Measurements from ENCODE around the gene NGF.

Gene NGF

GRCh38 chr1:115283249-115283648 is 54.8 kb downstream of the NGF start:
- no peaks in the 10 kb centered on the region for H4K20me1 ChIP-seq (ENCODE audit: insufficient read depth, low read length, poor library complexity, severe bottlenecking)
- no peak overlapping the region for H3K9ac ChIP-seq (ENCODE audit: low read depth, low read length, poor library complexity, severe bottlenecking)
- TF ChIP-seq EZH2phosphoT487 (IDR thresholded peaks at IDR 0.05; ENCODE audit: borderline replicate concordance), result no peak
- TF ChIP-seq, protein P1, sequence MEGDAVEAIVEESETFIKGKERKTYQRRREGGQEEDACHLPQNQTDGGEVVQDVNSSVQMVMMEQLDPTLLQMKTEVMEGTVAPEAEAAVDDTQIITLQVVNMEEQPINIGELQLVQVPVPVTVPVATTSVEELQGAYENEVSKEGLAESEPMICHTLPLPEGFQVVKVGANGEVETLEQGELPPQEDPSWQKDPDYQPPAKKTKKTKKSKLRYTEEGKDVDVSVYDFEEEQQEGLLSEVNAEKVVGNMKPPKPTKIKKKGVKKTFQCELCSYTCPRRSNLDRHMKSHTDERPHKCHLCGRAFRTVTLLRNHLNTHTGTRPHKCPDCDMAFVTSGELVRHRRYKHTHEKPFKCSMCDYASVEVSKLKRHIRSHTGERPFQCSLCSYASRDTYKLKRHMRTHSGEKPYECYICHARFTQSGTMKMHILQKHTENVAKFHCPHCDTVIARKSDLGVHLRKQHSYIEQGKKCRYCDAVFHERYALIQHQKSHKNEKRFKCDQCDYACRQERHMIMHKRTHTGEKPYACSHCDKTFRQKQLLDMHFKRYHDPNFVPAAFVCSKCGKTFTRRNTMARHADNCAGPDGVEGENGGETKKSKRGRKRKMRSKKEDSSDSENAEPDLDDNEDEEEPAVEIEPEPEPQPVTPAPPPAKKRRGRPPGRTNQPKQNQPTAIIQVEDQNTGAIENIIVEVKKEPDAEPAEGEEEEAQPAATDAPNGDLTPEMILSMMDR (conservative IDR thresholded peaks at IDR 0.05; ENCODE audit: low read length), result no peak
- no peaks in the 10 kb centered on the region for H3K79me2 ChIP-seq (ENCODE audit: insufficient read depth, low read length)
- no peak overlapping the region for H3K4me3 ChIP-seq (ENCODE audit: low read length, poor library complexity, severe bottlenecking)
- no peaks in the 10 kb centered on the region for H3F3A ChIP-seq (ENCODE audit: low read depth)
- H2AFZ ChIP-seq (ENCODE audit: low read length), result no peak overlapping the region
- H3K4me1 ChIP-seq (ENCODE audit: insufficient read depth, low read length, poor library complexity, severe bottlenecking), result peaks cover 10% of the 10 kb centered on the region
- no peak overlapping the region for H3K4me2 ChIP-seq (ENCODE audit: low read depth, low read length, poor library complexity, severe bottlenecking)
- H3K36me3 ChIP-seq (ENCODE audit: insufficient read depth, low read length), result no peaks in the 10 kb centered on the region
- H3K27me3 ChIP-seq (ENCODE audit: insufficient read depth, low read length, poor library complexity, severe bottlenecking), result no peaks in the 10 kb centered on the region
- no peaks in the 10 kb centered on the region for H3K9me2 ChIP-seq (replicated peaks; ENCODE audit: low read depth, low read length)
- no peaks in the 10 kb centered on the region for H3K9me3 ChIP-seq (ENCODE audit: insufficient read depth, low read depth, low read length)

- Histone ChIP-seq H3F3A (ENCODE audit: low read depth) (no peaks in the 10 kb centered on the region), H3K9ac (ENCODE audit: low read depth, low read length, poor library complexity, severe bottlenecking) (no peak overlapping the region), H3K79me2 (ENCODE audit: insufficient read depth, low read length) (no peaks in the 10 kb centered on the region)
These were observed 55.2 kb downstream of the NGF start for GRCh38 chr1:115282807-115283208.

DNA sequence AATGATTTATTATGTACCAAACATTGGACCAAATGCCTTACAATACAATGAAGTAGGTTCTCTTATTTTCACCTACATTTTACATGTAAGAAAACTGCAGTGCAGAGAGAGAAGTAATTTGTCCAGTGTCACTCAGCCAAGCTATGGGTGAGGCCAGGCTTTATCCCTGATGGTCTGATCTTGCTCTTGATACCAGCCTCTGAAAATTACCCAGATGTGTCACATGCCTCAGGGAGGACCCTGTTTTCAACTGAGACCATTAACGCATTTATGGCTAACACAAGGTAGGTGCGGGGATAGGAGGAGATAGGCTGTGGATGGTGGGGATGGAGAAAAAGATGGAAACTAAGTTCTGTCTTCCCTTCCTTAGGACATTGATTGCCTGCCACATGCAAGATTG is 56.9 kb downstream of the NGF start:
- H3K4me2 ChIP-seq (ENCODE audit: low read depth, low read length, poor library complexity, severe bottlenecking), result no peak overlapping the region
- no peak overlapping the region for H3K9ac ChIP-seq (ENCODE audit: low read depth, low read length, poor library complexity, severe bottlenecking)
- H2AFZ ChIP-seq (ENCODE audit: low read length), result no peak overlapping the region
- no peaks in the 10 kb centered on the region for H4K20me1 ChIP-seq (ENCODE audit: insufficient read depth, low read length, poor library complexity, severe bottlenecking)
- H3F3A ChIP-seq (ENCODE audit: low read depth), result no peaks in the 10 kb centered on the region
- H3K4me3 ChIP-seq (ENCODE audit: low read length, poor library complexity, severe bottlenecking), result no peak overlapping the region
- H3K27me3 ChIP-seq (ENCODE audit: insufficient read depth, low read length, poor library complexity, severe bottlenecking), result no peaks in the 10 kb centered on the region
- no peaks in the 10 kb centered on the region for H3K9me2 ChIP-seq (replicated peaks; ENCODE audit: low read depth, low read length)
- no peaks in the 10 kb centered on the region for H3K9me3 ChIP-seq (ENCODE audit: insufficient read depth, low read depth, low read length)
- no peaks in the 10 kb centered on the region for H3K79me2 ChIP-seq (ENCODE audit: insufficient read depth, low read length)
- no peaks in the 10 kb centered on the region for H3K36me3 ChIP-seq (ENCODE audit: insufficient read depth, low read length)
- peaks cover 10% of the 10 kb centered on the region for H3K4me1 ChIP-seq (ENCODE audit: insufficient read depth, low read length, poor library complexity, severe bottlenecking)
- TF ChIP-seq, protein P1 (conservative IDR thresholded peaks at IDR 0.05; ENCODE audit: low read length), result no peak
- TF ChIP-seq EZH2phosphoT487 (IDR thresholded peaks at IDR 0.05; ENCODE audit: borderline replicate concordance), result no peak

More at GRCh38 chr1:115282807-115283208, 55.2 kb downstream of the NGF start:
- H3K4me3 ChIP-seq (ENCODE audit: low read length, poor library complexity, severe bottlenecking), result no peak overlapping the region
- no peak for TF ChIP-seq EZH2phosphoT487 (IDR thresholded peaks at IDR 0.05; ENCODE audit: borderline replicate concordance)
- TF ChIP-seq, protein P1 (conservative IDR thresholded peaks at IDR 0.05; ENCODE audit: low read length), result no peak
- no peaks in the 10 kb centered on the region for H3K9me2 ChIP-seq (replicated peaks; ENCODE audit: low read depth, low read length)
- H3K36me3 ChIP-seq (ENCODE audit: insufficient read depth, low read length), result no peaks in the 10 kb centered on the region
- H2AFZ ChIP-seq (ENCODE audit: low read length), result no peak overlapping the region
- H3K9me3 ChIP-seq (ENCODE audit: insufficient read depth, low read depth, low read length), result no peaks in the 10 kb centered on the region
- H3K4me2 ChIP-seq (ENCODE audit: low read depth, low read length, poor library complexity, severe bottlenecking), result no peak overlapping the region
- no peaks in the 10 kb centered on the region for H4K20me1 ChIP-seq (ENCODE audit: insufficient read depth, low read length, poor library complexity, severe bottlenecking)
- H3K4me1 ChIP-seq (ENCODE audit: insufficient read depth, low read length, poor library complexity, severe bottlenecking), result peaks cover 10% of the 10 kb centered on the region
- no peaks in the 10 kb centered on the region for H3K27me3 ChIP-seq (ENCODE audit: insufficient read depth, low read length, poor library complexity, severe bottlenecking)
